GM19463 (cell line): ENCODE results near the gene PSORS1C2.

Experiments
- ATAC-seq: cut with Tn5 transposase; IDR thresholded peaks from one replicate; pipeline ENCODE4 v1.9.1; 2021; ENCODE audit warnings: mild to moderate bottlenecking, moderate library complexity; ENCODE audit not compliant: unreplicated experiment

The PSORS1C2 gene

GRCh38 chr6:31143148-31143547 is 4.3 kb upstream of the PSORS1C2 start:
- ATAC-seq: no peak

GRCh38 chr6:31142361-31142761 is 3.5 kb upstream of the PSORS1C2 start:
- no peak for ATAC-seq

- ATAC-seq: no peak
Observed at GRCh38 chr6:31140643-31141042, 1.8 kb upstream of the PSORS1C2 start.

DNA sequence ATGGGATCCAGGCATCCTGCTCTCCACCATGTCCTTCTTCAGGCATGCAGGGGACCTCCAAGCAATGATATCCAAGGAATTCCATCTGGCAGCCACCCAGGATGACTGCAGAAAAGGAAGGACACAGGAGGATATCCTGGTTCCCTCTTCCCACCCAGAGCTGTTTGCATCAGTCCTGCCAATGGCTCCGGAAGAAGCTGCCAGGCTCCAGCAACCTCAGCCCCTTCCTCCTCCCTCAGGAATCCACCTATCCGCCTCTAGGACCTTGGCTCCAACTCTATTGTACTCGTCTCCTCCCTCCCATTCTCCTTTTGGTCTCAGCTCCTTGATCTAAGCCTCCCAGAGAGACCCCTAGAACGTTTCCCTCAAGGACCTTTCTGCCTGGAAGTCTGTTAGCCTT is 733 bp upstream of the PSORS1C2 start:
- no peak for ATAC-seq

GRCh38 chr6:31135710-31136109 is 3.2 kb downstream of the PSORS1C2 start:
- ATAC-seq: no peak

DNA sequence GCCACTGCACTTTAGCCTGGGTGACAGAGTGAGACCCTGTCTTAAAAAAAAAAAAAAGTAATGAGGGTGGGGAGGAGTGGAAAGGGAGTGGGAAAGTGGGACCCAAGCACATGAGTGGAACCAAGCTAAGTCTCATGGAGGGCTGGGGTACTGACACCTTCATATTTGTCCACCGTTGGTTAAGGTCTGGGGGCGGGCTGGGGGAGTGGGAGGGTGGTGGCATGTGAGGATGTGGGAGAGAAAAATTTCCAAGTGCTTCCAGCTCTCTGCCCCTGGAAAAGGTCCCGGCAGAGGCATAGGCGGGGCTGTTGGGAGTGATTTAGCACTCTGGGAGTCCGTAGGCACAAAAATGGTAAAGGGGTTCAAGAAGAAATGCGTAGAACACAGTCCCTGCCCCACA is 6.1 kb downstream of the PSORS1C2 start:
- no peak for ATAC-seq

GRCh38 chr6:31131595-31131994 is 7.3 kb downstream of the PSORS1C2 start:
- no peak for ATAC-seq

- ATAC-seq: no peak
Observed at GRCh38 chr6:31130751-31131150, 8.1 kb downstream of the PSORS1C2 start.

DNA sequence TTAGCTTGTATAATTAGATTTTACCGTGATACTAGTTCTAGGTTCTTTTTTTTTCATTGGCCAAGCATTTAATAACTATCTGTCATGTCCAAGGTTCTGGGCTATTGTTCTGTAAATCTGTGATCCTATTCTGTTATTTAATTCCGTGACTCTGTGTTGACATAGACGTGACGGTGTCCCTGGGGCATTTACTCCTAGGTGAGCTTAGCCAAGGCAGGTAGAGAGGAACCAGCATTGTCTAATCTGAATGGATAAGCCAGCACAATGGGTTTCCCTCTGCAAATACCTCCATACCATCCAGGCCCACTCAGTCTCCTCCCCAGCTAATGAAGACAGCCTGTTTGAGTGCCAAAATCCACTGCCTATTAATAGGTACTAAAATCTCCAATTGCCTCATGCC is 9.7 kb downstream of the PSORS1C2 start:
- no peak for ATAC-seq

DNA sequence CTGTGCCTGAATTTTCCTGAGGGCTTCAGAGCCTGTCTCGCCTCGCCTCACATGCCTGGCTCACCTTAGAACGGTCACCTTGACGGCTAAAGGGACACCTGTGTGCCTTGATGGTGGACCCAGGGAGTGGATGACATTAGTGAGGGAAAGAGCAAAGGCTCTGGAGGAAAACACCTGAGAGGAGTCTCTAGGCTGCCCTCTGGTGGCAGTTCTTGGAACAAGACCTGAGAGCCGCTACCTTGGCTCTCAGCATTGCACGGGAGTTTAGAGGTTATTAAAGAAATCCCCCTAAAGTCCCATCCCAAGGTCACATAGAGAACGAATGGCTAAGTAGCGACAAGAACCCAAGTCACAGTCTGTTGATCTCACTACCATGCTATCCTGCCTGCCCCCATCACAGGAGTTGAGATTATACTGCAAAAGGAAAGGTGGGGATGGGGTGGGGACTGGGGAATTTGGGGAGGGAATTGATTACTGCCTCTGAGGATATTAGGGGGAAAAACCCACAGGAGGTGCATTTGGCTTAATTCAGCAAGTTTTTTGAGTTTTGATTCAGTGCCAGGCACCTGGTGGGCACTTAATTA is 10.7 kb downstream of the PSORS1C2 start:
- ATAC-seq: no peak

DNA sequence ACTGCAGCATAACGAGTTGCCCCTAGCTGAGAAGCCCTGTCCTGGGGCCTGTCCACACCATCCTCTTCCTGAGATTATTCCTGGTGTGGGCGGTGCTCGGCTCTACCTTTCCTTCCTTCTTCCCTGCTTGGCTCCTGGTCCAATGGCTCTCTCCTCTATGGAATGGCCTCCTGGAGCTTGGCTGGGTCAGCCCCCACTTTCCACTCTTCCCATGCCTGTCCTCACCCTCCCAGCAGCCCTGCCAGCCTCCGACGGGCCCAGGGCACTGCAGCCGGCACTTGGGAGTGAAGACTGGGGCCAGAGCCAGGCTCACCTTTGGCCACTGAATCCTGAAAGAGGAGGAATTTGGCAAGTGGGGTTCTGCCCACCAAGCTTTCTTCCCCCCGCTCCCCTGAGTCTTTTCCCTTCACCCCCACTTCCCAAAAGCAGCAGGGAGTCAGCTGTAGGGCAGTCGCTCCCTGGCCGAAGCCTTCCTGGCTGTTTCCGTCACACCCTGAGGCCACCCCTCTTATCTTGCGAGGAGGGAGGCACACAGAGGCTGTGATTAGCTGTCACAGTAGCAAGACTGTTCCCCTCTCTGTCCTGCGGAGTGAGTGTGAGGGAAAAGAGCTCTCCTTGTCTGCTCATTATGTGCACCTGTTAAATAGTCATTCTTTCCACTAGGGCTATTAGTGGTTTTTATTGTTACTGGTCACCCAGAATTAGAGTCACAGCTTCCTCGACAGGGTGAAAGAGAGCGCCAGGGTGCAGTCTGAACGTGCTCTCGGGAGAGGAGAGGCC is 12.3 kb downstream of the PSORS1C2 start:
- ATAC-seq: no peak

DNA sequence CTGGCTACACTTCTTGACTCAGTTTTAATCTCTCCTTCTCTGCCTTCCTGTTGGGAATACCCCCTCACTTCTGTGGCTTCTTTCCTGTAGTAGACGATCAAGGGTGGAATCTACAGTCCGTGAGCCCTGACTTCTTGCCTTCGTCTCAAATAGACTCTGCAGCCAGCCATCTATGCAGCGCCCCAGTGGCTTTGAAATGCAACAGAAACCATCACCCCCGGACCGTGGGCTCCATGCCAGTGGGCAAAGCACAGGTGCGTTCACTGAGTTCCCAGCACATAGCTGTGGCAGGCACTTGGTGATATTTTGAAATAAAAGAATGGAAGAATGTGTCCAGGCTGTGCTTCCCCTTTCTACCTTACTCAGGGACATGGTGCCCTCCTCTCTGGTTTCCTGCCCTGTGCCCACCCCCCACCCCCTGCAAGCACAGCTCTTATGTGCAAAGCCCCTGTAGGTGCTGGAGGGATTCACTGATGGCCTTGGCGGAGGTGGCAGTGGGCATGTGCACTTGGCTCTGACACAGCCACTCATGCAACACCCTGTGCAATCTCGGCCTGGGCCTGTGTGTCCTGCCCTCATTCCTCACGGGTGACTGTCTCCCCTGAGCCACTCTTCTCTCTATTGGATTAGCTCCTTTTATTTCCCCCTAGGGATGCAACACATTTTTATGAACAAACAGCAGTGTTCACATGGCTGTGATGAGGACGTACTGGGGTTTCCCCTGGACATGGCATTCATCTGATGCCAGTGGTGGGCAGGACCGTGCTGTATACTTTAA is 13.1 kb downstream of the PSORS1C2 start:
- no peak for ATAC-seq

DNA sequence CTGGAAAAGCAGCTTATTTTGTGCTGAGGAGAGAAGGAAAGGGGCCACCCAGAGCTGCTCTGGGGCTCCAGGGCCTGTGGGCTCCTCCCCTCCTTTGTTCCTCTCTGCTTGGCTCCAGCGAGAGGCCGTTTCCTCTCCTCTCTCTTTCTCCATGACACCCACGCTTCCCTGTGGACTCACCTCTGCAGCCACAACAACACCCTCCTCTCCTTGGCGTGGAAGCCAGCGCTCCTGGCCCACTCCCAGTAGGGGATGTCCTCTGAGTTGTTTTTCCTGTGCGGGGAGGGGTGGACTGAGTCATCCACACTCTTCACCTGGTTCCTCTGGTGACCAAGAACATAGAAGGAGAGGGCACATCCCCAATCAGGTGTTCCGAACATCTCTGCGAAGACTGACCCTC is 13.7 kb downstream of the PSORS1C2 start:
- ATAC-seq: no peak

DNA sequence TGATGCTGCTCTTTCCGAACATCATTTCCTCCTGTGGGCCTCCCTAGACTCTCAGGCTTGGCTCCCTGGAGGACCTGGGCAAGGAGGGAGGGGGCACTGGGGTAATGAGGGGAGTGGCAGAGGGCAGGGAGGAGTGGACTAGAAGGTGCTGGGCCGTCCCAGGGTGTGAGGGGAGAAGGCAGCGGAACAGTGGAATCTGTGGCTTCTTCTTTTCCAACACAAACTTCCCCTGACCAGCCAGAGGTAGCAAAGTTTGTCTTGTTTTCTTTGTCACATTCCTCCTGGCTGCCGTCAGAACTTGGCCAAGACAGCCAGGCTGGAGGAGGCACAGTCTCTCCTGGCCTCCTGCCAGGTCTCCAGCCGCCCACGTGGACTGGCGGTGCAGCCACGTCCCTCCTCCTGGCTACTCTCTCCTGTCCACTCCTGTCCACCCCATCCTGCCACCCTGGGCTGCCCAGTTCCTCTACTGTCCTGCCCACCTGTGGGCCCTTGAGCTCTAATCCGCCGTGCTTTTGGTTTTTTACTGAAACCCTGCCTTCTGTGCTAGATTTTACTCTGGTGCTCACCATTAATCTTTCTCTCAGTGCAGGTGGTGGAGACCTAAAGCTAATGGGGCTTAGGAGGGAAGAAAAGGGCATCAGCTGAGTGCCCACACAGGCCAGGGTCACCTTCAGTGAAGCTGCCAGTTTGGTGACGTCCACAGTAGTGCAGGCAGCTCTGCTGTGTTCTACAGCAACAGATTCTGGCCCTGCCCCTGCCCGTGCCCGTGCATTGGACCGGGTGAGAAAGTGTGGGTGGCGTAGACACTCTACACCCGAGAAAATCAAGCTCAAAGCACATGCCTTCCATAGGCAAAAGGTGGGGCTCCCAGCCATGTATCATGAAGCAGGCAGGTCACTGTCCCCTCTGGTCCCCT is 15.8 kb downstream of the PSORS1C2 start:
- ATAC-seq: no peak

DNA sequence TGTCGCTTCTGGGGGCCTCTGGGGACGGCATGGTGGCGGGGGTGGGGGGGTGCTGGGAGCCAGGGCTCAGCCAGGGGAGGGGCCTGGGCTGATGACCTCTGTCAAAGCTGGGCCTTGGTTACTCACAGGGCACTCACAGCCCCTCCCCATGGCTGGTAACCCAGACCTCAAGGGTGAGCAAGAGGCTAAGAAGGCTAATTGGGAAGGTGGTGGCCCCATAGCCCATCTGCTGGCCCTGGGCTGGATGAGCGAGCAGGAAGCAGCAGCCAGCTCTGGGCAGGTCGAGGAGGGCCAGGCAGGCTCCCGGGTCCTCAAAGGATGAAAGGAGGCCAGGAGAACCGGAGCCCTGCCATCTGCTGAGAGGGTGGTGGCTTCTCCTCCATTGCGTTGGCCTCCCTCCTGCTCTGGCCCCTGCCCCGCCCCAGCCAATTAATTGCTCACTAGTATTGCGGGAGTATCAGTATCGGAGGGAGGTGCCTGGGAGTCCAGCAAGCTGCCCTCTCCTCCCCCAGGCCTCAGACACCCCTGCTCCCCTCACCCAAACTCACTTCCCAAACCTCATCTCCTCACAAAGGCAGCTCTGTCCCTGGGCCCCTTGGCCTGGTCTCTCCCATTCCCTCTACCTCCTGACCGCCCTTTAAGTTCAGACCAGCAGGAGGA is 17.6 kb downstream of the PSORS1C2 start:
- ATAC-seq: no peak

DNA sequence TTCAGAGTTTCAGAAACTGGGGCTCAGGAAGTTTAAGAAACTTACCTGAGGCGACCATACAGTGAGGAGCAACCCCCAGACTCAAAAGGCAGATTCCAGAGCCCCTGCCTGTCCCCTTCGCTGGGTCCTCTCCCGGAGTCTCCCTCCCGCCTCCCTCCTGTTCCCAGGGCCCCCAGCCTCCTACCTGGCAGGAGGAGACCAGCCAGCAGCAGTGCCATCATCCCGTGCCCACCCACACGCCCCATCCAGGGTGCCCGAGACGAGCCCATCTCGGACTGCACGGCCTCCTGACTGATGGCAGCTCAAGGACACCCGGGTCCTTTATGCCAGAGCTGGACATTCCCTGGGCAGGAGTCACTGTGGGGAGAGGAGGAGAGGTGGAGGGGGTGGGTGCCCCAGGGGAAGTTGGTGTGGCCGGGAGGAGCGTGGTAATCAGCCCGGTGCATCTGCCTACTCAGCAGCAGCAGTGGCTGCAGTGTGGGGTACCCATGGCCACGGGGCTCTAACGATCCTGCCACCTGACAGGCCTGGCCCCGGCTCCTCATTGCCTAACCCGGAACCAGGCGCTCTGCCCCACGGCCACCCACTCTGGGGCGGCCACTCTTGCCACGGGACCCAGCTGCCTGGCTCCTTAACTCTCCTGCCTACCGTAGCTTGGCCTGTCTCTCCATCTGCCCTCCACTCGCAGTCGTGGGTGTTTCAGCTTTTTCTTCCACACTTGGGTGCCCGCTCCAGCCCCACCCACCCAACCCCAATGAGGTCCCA is 18.5 kb downstream of the PSORS1C2 start, which contains the start of gene CDSN:
CDSN (minus strand) TSS at position 296 of the 765 bp plus-strand sequence; CDS start at position 269, 27 bp downstream.
- no peak for ATAC-seq

DNA sequence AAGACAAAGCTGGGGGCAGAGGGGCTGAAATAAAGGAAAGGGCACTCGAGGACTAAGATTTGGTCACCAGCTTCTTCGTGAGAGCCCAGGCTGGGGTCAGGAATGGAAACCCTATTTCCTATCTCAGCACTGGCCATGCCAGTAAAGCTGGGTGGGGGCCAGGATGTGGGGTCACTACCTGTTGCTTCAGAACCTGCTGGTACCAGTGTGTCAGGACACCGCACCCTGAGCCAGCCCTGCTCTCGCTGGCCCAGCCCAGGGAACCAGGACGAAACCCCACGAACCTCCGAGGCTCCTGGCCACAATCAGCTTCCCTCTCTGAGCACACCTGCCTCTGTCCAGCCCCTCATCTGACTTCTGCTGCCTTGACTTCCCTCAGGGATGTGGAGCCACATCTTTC is 20.7 kb downstream of the PSORS1C2 start:
- no peak for ATAC-seq

GRCh38 chr6:31116661-31117385 is 22.0 kb downstream of the PSORS1C2 start:
- ATAC-seq: no peak
